Nephron (organoid): ENCODE measurements around the gene SOX8.

Experiments
- H3K27ac Mint-ChIP-seq, 3 experiments: 2 replicates each; pipeline ENCODE4 v1.8.0; 2020; ENCODE audit warnings: mixed read lengths in 3 of 3, mild to moderate bottlenecking in 2 of 3, moderate library complexity in 1 of 3
- H3K27me3 Mint-ChIP-seq: 2 replicates; pipeline ENCODE4 v1.8.0; 2021; ENCODE audit warnings: low read depth, mild to moderate bottlenecking, moderate library complexity, mixed read lengths
- H3K36me3 Mint-ChIP-seq: 2 replicates; pipeline ENCODE4 v1.8.0; 2020; ENCODE audit warnings: low read depth, mixed read lengths
- H3K4me1 Mint-ChIP-seq: 2 replicates; pipeline ENCODE4 v1.8.0; 2020; ENCODE audit warnings: mixed read lengths
- H3K4me3 Mint-ChIP-seq, 3 experiments: 2 replicates each; pipeline ENCODE4 v1.8.0; 2020; ENCODE audit warnings: mild to moderate bottlenecking in 3 of 3, mixed read lengths in 3 of 3, moderate library complexity in 2 of 3
- H3K9me3 Mint-ChIP-seq: 2 replicates; pipeline ENCODE4 v1.8.0; 2020; ENCODE audit warnings: mixed read lengths
- TF ChIP-seq, protein P1 (sequence below), 3 experiments: fragments of 200-600 bp; sonication (generic); IDR thresholded peaks; one replicate each; pipeline ENCODE4 v1.5.0; 2021; ENCODE audit warnings: antibody characterized with exemption in 3 of 3; ENCODE audit not compliant: unreplicated experiment in 3 of 3

The SOX8 gene

GRCh38 chr16:1012722-1013592 is 31.4 kb downstream of the SOX8 start:
- no peak overlapping the region for H3K27ac Mint-ChIP-seq
- H3K36me3 Mint-ChIP-seq = no peaks in the 10 kb centered on the region
- peaks cover 24% of the 10 kb centered on the region for H3K4me1 Mint-ChIP-seq
- TF ChIP-seq, protein P1, sequence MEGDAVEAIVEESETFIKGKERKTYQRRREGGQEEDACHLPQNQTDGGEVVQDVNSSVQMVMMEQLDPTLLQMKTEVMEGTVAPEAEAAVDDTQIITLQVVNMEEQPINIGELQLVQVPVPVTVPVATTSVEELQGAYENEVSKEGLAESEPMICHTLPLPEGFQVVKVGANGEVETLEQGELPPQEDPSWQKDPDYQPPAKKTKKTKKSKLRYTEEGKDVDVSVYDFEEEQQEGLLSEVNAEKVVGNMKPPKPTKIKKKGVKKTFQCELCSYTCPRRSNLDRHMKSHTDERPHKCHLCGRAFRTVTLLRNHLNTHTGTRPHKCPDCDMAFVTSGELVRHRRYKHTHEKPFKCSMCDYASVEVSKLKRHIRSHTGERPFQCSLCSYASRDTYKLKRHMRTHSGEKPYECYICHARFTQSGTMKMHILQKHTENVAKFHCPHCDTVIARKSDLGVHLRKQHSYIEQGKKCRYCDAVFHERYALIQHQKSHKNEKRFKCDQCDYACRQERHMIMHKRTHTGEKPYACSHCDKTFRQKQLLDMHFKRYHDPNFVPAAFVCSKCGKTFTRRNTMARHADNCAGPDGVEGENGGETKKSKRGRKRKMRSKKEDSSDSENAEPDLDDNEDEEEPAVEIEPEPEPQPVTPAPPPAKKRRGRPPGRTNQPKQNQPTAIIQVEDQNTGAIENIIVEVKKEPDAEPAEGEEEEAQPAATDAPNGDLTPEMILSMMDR (IDR thresholded peaks at IDR 0.05; ENCODE audit: unreplicated experiment in 3 of 3) = no peak
- no peaks in the 10 kb centered on the region for H3K9me3 Mint-ChIP-seq
- peaks cover 26% of the 10 kb centered on the region for H3K27me3 Mint-ChIP-seq
- no peak overlapping the region for H3K4me3 Mint-ChIP-seq

DNA sequence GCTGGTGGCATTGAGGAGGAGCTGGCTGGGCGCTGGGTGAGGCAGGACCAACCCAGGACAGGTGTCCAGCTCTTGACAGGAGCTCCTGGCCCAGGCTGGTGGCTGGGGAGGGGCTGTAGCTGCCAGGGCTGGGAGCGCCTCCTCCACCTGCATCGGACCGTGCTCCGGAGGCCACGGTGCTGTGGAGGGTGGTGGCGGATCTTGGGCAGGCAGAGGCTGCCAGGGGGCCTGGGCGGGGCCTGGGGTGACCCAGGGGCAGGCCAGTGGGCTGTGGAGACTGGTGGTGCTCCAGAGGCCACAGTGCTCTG is 32.0 kb downstream of the SOX8 start:
- Mint-ChIP-seq H3K4me1 (peaks cover 24% of the 10 kb centered on the region), H3K9me3 (no peaks in the 10 kb centered on the region), H3K27ac (peak overlapping the region in 1 of 3 experiments; percentile 43), H3K27me3 (peaks cover 24% of the 10 kb centered on the region), H3K36me3 (no peaks in the 10 kb centered on the region), H3K4me3 (no peak overlapping the region)
- TF ChIP-seq, protein P1 (IDR thresholded peaks at IDR 0.05; ENCODE audit: unreplicated experiment in 3 of 3) = no peak

DNA sequence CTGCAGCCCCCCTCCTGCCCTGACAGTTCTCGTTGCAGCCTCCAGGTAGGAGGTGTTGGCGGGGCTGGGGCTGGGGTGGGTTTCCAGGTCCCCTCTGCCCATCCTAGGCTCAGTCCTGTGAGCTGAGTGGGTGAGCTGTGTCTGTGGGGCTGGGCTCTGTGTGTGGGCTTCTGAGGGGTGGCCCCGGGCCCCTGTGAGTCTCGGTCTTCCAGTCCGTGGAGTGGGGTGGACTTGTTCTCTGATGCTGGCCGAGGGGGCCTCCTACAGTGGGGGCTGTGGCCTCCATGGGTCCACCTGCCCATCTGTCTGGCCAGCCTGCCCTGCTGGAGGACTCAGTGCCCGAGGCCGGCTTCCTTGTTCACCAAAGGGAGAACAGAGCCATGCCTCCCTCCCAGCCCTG is 32.7 kb downstream of the SOX8 start:
- no peak overlapping the region for H3K4me3 Mint-ChIP-seq
- peaks cover 20% of the 10 kb centered on the region for H3K27me3 Mint-ChIP-seq
- H3K27ac Mint-ChIP-seq = no peak overlapping the region

GRCh38 chr16:1014771-1015495 is 33.4 kb downstream of the SOX8 start:
- no peak overlapping the region for H3K4me3 Mint-ChIP-seq
- peaks cover 31% of the 10 kb centered on the region for H3K4me1 Mint-ChIP-seq
- peak overlapping the region; percentile 55 to 73 (median 65) for H3K27ac Mint-ChIP-seq
- H3K9me3 Mint-ChIP-seq = no peaks in the 10 kb centered on the region
- no peaks in the 10 kb centered on the region for H3K36me3 Mint-ChIP-seq
- TF ChIP-seq, protein P1 (IDR thresholded peaks at IDR 0.05; ENCODE audit: unreplicated experiment in 3 of 3) = no peak
- H3K27me3 Mint-ChIP-seq = peaks cover 22% of the 10 kb centered on the region

More for the DNA sequence above, 32.7 kb downstream of the SOX8 start:
- H3K4me1 Mint-ChIP-seq = peaks cover 27% of the 10 kb centered on the region
- no peaks in the 10 kb centered on the region for H3K36me3 Mint-ChIP-seq
- TF ChIP-seq, protein P1 (IDR thresholded peaks at IDR 0.05; ENCODE audit: unreplicated experiment in 3 of 3) = no peak
- no peaks in the 10 kb centered on the region for H3K9me3 Mint-ChIP-seq

DNA sequence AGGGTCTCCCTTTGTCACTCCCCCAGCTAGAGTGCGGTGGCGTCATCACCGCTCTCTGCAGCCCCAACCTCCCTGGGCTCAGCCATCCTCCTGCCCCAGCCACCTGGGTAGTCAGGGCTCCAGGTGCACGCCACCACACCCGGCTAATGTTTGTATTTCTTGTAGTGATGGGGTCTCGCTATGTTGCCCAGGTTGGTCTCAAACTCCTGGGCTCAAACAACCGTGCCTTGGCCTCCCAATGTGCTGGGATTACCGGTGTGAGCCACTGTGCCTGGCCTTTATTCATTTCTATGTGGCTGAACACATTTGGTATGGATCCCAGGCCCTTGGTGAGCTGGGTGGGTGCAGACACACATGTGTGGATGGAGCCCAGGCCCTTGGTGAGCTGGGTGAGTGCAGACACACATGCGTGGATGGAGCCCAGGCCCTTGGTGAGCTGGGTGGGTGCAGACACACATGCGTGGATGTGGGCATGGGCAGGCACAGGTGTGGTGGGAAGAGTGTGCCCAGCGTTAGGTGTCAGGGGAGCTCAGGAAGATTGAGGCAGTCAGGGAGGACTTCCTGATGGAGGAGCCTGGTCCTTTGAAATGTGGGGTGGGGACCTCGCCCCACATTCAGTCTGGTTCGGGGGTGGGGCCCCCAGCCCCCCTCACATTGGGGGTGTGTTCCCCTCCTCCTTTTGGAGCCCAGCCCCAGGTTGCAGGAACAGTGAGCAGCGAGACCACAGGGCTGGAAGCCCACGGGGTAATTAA is 37.1 kb downstream of the SOX8 start:
- no peaks in the 10 kb centered on the region for H3K9me3 Mint-ChIP-seq
- H3K36me3 Mint-ChIP-seq = no peaks in the 10 kb centered on the region
- peak overlapping the region; percentile 37 to 79 (median 56) for H3K27ac Mint-ChIP-seq
- TF ChIP-seq, protein P1 (IDR thresholded peaks at IDR 0.05; ENCODE audit: unreplicated experiment in 3 of 3) = no peak
- peaks cover 17% of the 10 kb centered on the region for H3K27me3 Mint-ChIP-seq
- peak overlapping the region; percentile 28 to 50 (median 50) for H3K4me3 Mint-ChIP-seq
- H3K4me1 Mint-ChIP-seq = peaks cover 27% of the 10 kb centered on the region
